AG09319 (cell line): ENCODE data around the gene WRAP53.

ENCODE experiments used
- DNase-seq: peaks from one replicate; pipeline ENCODE4 v3.0.0-alpha.2; 2010; ENCODE audit warnings: low read depth; ENCODE audit errors: extremely low read depth
- TF ChIP-seq, protein P1 (sequence below): IDR thresholded peaks from 2 replicates; pipeline ENCODE4 v1.5.1; 2011; ENCODE audit warnings: low read depth, mild to moderate bottlenecking, inconsistent platforms, low read length, moderate library complexity

Gene WRAP53

DNA sequence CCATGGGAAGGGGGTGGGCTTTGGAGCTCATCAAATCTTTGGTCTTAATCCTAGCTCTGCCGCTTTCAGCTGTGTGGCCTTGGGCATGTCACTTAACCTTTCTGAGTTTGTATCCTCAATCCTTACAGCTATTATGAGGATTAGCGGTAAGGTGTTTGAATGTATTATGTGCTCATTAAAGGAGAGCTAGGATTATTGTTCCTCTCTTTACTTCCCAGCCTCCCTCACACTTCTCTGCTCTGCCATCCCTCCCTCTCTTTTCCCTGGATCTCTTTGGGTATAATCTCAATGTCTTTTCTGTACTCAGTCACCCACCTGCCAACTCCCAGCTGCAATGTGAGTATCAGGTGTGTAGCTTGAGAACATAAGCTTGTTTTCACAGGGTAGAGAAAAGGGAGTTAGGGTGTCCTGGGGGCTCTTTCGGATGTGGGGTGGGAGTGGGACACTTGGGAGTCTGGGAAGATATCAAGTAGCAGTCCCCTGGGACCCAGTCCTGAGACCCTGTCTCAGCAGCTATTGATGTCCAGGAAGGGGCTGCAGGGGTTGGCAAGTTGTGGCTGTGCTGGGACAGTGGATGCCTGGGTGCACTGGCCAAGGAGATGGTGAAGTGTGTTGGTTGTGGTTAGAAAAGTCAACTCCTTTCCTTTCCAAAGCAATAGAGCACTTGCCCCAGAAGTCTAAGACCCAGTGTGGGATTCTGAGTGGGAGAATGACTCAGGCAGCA lies 18.5 kb downstream of the WRAP53 start:
- DNase-seq, result no peak
- TF ChIP-seq, protein P1, sequence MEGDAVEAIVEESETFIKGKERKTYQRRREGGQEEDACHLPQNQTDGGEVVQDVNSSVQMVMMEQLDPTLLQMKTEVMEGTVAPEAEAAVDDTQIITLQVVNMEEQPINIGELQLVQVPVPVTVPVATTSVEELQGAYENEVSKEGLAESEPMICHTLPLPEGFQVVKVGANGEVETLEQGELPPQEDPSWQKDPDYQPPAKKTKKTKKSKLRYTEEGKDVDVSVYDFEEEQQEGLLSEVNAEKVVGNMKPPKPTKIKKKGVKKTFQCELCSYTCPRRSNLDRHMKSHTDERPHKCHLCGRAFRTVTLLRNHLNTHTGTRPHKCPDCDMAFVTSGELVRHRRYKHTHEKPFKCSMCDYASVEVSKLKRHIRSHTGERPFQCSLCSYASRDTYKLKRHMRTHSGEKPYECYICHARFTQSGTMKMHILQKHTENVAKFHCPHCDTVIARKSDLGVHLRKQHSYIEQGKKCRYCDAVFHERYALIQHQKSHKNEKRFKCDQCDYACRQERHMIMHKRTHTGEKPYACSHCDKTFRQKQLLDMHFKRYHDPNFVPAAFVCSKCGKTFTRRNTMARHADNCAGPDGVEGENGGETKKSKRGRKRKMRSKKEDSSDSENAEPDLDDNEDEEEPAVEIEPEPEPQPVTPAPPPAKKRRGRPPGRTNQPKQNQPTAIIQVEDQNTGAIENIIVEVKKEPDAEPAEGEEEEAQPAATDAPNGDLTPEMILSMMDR, result no peak

DNA sequence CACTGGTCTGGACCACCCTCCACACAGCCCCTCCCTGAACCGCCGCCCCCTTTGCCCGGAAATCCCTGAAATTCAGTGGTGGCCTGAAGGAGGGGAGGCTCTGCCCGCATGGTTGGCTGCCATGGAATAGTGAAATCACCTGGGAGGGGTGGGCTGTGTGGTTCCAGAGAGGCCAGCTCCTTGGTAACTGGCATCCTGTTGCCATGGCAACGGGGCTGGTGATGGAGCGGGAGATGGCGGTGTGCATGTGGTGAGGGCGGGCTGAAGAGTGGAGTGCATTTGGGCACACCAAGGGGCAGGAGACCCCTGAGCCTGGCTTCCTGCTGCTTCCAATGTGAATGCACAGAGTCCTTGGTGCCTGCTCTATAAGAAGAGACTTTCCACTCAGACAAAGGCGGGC lies 19.2 kb downstream of the WRAP53 start:
- TF ChIP-seq, protein P1, result no peak
- DNase-seq, result no peak

DNA sequence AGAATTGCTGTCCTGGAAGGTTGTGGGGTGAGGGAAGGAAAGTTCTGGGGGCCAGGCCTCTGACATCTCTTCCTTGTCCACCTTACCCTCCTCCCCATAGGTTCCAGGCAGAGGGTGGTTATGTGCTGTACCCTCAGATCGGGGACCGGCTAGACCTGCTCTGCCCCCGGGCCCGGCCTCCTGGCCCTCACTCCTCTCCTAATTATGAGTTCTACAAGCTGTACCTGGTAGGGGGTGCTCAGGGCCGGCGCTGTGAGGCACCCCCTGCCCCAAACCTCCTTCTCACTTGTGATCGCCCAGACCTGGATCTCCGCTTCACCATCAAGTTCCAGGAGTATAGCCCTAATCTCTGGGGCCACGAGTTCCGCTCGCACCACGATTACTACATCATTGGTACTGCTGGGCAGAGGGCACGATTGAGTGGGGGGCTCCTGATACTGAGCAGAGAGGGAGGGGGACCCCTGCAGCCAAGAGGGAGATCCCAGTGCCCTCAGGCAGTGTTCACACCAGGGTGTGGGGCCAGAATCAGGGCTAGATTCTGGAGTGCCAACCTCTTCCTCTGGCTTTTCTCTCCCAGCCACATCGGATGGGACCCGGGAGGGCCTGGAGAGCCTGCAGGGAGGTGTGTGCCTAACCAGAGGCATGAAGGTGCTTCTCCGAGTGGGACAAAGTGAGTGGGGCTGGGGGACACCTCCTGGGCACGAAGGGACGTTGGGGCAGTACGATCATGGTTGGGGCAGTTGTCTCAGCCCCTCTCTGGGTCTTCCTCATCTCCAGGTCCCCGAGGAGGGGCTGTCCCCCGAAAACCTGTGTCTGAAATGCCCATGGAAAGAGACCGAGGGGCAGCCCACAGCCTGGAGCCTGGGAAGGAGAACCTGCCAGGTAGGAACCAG lies 19.8 kb downstream of the WRAP53 start:
- no peak for DNase-seq
- TF ChIP-seq, protein P1, result no peak

DNA sequence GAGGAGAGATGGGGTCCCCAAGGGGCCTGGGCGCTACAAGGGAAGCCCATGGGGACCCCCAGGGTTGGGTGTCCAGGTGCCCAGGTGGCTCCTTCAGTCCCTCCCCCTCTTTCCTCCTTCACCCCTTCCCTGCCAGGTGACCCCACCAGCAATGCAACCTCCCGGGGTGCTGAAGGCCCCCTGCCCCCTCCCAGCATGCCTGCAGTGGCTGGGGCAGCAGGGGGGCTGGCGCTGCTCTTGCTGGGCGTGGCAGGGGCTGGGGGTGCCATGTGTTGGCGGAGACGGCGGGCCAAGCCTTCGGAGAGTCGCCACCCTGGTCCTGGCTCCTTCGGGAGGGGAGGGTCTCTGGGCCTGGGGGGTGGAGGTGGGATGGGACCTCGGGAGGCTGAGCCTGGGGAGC lies 20.8 kb downstream of the WRAP53 start:
- TF ChIP-seq, protein P1, result no peak
- DNase-seq, result no peak

DNA sequence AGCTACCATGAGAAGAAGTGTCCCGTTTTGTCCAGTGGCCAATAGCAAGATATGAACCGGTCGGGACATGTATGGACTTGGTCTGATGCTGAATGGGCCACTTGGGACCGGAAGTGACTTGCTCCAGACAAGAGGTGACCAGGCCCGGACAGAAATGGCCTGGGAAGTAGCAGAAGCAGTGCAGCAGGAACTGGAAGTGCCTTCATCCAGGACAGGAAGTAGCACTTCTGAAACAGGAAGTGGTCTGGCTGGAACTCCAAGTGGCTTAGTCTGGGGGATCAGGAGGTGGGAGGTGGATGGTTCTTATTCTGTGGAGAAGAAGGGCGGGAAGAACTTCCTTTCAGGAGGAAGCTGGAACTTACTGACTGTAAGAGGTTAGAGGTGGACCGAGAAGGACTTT lies 22.0 kb downstream of the WRAP53 start:
- TF ChIP-seq, protein P1, result no peak
- DNase-seq, result no peak

DNA sequence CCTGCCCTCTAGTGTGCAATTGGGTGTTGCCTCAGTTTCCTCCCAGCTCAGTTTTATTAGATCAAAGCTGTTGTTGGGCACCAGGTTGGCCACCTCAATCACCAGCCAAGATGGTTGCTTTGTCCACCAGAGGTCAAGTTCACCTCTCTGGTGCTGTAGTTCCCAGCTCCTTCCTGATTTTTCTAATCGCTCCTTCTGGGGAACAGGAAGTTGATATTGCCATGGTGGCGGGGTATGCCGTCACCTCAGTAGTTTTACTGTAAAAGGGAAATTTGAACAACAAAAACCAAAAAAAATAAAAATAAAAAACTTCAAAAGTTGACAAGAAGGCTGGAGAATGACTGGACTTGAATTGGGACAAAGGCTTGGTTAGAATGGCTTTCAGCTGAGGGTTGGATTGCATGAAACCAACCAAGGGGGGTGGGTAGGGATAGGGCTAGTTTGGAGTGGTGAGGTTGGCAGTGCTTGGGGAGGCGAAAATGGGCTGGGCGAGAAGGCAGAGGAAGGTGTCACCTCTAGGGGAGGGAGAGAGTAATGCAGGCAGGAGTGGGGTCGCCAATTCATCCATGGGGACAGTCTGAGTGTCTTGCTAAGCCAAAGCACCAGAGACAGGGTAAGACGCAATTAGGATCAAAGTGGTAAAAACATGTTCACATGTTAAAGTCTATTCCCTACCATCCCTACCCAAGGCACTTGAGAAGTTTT lies 22.9 kb downstream of the WRAP53 start:
- TF ChIP-seq, protein P1, result no peak
- DNase-seq, result no peak
